AG09309 (cell line): Measurements from ENCODE around the gene PKP1.

Experiments used
- DNase-seq: peaks from one replicate; pipeline ENCODE4 v3.0.0-alpha.2; 2010; ENCODE audit warnings: low read depth
- H3K4me3 ChIP-seq: 2 replicates; pipeline ENCODE4 v1.5.1; 2011; ENCODE audit warnings: mild to moderate bottlenecking, low read depth, low read length, moderate library complexity; ENCODE audit not compliant: control insufficient read depth
- CTCF ChIP-seq: IDR thresholded peaks from 2 replicates; pipeline ENCODE4 v1.5.1; 2011; ENCODE audit warnings: mild to moderate bottlenecking, low read depth, low read length, inconsistent platforms; ENCODE audit not compliant: insufficient read depth, control insufficient read depth; ENCODE audit errors: missing control alignments

Gene PKP1

GRCh38 chr1:201280884-201281283, 2.4 kb upstream of the PKP1 start:
- TF ChIP-seq CTCF = no peak
- no peak for DNase-seq
- H3K4me3 ChIP-seq = no peak overlapping the region

- no peak overlapping the region for H3K4me3 ChIP-seq
- DNase-seq = no peak
- TF ChIP-seq CTCF = no peak
These were observed 1.7 kb upstream of the PKP1 start for GRCh38 chr1:201281573-201281972.

GRCh38 chr1:201282216-201282615, 1.1 kb upstream of the PKP1 start:
- no peak for DNase-seq
- no peak overlapping the region for H3K4me3 ChIP-seq
- TF ChIP-seq CTCF = no peak

GRCh38 chr1:201283836-201284553, 689 bp downstream of the PKP1 start:
- no peak for TF ChIP-seq CTCF
- no peak overlapping the region for H3K4me3 ChIP-seq
- DNase-seq = no peak

GRCh38 chr1:201284636-201285035, 1.3 kb downstream of the PKP1 start:
- no peak for TF ChIP-seq CTCF
- no peak overlapping the region for H3K4me3 ChIP-seq
- no peak for DNase-seq

GRCh38 chr1:201285846-201286245, 2.5 kb downstream of the PKP1 start:
- no peak for TF ChIP-seq CTCF
- H3K4me3 ChIP-seq = no peak overlapping the region
- DNase-seq = no peak
